ENCODE results near the gene ADAMTS9.

- TF ChIP-seq POLR2A (IDR thresholded peaks at IDR 0.05) = no peak
- no peak for TF ChIP-seq CTCF (IDR thresholded peaks at IDR 0.05)
These were observed 12.0 kb downstream of the ADAMTS9 start for GRCh38 chr3:64675687-64676247.
